ENCODE data around the gene IQGAP3.

The IQGAP3 gene

DNA sequence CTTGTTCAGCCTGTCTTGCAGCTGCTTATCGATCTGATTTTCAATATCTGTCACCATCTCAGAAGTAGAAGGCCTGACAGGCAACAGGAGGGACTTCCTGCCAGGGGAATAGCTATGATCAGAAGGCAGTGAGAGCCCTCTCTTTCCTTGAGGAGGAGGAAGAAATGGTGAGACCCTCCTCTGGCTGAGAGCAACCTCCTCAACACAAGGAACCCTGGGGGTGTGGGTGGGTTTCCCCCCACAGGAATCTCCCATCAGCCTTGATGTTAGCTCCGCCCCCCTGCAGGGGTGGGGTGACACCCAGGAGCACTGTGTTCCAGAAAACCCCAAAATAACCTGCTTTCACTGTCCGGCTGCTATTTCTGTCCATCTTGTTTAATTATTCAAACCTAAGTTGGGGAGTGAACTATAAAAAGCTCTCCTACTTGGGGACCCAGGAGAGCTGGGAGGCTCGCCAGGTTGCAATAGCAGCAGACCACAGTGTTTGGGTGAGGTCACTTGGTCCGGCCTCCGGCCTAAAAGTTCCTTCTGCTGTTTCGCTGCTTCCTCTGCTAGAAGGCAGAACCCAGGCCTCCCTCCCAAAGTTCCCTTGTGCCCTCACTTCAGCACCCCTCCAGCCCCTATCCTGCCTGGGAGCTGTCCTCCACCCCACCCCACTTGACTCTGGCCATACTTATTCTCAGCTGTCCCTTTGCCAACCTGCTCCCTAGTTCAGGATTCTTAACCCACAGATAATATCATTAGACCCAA lies 64.0 kb downstream of the IQGAP3 start:
- no peak for DNase-seq

DNA sequence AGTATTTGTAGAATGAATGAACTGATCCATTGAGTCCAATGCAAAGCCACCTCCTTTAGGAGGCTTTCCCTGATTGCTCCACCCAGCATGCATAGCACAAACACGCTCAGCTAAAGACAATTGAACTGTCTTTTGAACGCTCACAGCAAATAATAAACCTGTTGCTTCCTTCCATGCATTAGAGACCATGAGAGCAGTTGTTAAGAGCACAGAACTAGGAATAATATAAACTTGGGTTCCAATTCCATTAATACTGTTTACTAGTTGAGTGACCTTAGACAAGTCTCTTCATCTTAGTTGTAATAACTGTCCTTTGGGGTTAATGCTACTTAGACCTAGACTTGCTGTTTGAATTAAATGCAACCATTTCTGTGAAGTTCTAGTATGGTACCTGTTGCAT lies 65.9 kb downstream of the IQGAP3 start:
- no peak for DNase-seq

DNA sequence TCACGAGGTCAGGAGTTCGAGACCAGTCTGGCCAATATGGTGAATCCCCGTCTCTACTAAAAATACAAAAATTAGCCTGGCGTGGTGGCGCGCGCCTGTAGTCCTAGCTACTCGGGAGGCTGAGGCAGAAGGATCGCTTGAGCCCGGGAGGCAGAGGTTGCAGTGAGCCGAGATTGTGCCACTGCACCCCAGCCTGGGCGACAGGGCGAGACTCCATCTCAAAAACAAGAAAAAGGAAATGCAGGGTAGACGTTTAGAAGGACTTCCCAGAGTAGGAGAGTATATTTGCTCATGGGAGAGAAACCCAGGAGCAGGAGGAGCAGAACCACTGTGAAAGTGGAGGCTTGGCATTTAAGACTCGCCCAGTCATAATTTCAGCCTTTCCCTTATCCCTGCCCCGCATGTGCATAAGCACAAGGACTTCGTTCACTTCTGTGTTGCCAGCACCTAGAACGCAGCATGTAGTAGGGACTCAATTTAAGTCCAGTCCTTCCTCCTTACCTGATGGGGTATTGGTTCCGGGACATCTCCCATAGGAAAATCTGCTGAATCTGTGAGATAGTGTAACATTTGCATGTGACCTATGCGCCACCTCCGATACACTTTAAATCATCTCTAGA lies 66.6 kb downstream of the IQGAP3 start:
- DNase-seq = no peak

DNA sequence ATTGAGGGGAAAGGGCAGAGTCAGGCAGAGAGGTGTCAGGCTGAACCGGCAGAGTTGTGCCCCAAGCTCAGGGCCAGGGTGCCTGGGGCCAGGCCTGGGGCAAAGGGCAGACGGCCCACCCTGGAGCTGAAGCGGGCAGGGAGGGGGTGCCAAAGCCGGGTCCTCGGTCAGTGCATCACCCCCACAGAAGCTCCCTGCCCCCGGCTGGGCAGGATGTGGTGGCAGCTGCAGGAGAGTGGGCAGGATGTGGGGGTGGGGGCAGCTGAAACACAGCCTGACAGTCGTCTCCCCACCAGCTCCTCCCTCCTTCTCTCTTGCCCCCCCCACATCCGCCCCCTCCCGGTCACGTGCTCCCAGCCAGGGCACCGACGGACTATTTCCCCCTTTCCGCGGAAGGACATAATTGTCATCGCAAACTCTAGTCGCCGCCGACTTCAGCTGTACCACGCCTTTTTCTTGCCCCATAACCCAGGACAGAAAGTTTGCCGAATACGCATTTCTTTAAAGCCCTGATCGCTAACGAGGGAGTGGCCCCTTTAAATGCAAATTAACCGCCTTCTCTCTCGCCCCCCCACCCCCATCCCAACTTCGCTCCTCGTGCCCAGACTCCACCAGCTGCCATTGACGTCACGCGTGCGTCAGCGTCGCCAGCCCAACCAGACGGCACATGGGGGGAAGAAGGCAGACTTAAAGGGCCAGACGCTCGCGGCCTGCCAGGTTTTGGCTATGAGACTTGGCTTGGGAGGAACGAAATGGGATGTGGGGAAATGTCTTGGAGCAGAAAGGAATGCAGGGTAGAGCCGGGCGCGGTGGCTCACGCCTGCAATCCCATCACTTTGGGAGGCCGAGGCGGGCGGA lies 67.3 kb downstream of the IQGAP3 start:
- peak; percentile 98 for DNase-seq

DNA sequence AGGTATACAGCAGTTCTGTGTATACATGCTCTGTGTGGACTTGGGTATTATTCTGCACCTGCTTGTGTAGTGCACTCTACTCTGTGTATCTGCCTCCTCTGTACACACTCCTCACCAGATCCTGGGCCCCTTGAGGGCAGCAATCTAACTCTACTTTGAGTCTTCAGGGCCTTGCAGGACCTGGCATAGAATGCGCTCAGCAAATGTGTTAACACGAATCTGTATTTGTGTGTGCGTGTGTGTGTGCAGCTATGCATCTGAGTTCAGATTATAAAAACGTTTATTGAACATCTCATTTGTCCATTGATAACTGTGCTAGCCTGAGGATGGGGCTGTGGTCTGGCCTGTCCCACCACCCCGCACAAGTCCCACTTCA lies 67.9 kb downstream of the IQGAP3 start:
- peak; percentile 59 for DNase-seq

DNA sequence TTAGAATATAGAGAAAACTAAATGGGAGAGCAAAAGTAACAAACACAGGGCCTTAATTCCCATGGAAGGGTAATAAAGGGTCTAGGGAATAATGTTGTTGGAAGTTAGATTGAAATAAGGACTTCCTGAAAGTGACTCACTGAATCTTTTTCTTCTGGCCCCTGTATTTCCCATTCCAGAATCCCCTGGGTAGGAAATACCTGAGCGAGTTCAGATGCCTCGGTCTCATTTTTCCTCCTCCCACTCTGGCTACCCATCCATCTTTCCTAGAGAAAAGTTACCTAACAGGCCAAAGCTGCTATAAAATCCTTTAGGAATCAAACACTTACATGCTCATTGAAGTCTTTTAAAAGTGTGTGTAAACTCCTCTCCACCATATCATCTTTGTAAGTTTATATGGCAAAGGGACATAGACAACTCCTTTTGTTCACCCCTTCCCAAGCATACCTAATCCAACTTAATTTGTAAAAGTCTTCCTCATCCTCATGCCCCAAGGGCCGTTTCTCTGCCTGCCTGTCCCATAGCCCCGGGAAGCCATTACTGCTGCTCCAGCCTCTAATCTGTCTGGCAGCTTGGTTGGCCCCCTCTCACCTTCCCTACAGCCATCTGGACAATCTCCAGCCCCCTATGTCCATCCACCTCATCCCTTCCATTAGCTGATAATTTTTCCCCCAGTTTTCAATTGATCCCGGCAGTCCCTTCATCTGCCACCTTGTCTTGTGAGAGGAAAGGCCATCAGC lies 68.5 kb downstream of the IQGAP3 start:
- DNase-seq = no peak

DNA sequence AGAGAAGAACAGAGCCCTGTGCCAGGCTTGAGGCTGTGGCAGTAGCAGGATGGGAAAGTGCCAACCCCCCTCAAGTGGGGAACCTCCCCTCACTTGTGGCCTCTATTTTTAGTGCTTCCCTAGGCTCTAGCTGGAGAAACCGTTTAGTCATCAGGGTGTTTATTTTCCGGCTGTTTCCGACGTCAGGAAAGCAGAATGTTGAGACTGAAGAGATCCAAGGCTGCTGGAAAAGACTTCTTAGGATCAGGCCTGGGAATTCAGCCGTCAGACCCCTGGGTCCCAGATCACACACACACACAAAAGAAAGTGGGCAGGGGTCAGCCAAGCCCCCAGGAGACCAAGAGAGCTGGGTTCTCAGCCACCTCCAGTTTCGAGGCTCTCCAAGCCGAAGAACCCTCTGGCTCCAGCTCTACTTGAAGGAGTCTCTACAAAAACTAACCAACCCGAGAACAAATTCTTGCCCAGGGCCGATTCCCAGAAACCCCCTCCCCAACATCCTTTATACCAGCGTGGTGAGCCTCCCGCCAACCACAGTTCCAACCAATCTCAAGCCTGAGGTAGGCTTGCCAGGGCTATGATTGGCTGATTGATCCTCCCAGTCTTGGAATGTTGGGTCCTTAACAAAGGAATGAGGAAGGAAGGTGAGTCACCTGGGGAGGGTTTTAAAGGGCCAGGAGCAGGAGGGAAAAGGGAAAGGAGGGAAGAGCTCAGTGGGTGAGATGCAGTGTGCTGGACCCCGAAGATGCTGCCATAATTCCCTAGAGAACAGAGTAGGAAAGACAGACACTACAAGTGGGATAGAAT lies 69.3 kb downstream of the IQGAP3 start:
- DNase-seq = peak; percentile 84

DNA sequence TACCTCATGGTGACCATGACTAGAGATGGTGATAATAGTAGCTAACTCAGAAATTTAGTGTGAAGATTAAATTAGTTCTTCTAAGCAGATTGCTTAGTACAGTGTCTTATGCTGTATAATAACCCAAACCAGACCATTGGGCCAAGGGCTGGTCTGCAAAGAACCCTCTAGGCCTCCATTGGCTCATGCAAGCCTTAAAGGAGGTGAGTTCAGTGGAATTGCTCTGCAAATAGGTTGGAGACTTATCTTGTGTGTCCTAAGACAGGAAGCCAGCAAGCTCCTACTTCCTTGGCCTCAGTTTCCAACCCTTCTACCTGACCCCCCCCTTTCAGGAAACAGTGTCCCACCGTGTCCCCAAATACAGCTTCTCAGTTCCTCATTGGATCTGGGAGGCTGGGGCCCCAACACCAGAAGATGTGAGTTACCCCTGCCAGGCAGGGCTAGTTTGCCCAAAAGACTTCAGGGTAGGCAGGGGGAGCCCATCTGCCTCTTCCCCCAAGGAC lies 69.9 kb downstream of the IQGAP3 start:
- no peak for DNase-seq

DNA sequence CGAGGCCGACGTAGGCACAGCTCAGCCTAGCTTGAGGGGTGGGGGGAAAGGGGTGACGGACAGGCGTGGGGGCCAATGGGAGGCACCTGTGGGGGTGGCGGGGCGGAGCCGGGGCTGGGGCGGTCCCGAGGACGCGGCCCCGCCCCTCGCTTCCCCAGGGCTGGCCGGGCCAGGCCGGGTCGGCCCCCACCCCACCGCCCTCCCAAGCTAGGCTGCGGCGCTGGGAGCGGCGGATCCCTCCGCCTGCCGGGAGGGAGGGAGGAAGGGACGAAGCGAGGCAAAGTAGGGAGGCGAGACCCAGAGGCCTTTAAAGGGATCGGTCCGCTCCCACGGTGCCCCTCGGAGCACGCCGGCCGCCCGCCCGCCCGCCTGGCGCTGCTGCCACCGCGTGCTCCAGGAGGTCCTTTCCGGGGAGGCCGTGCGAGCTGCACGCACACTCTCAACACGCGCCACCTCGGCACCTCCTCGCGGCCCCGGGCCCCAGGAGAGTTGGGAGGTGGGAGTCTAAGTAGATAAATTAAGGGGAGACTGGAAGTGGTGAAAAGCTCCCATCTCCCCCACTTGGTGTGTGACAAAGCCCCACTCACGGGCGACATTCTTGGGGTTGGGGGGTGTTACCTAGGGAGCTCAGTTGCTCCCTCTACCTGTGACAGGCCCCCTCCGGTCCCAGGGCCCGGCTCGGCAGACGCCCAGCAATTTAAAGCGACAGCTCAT lies 71.4 kb downstream of the IQGAP3 start:
- peak; percentile 96 for DNase-seq

DNA sequence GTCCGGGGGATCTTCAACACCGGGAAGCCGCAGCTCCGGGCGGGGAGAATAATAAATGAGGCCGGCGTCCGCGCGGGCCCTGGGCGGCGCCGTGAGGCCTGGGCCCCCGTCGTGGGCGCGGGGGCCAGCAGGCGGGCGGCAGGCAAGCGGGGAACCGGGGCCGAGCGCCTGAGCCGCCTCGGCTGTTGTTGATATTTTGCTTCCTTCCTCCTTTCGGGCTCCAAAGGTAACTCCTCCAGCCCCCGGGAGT lies 71.9 kb downstream of the IQGAP3 start, which contains the start of gene MEF2D:
Gene MEF2D, minus strand, starts transcription at position 233 of the 250 bp plus-strand sequence. CDS start 17,483 bp downstream, outside the sequence.
- DNase-seq = no peak

DNA sequence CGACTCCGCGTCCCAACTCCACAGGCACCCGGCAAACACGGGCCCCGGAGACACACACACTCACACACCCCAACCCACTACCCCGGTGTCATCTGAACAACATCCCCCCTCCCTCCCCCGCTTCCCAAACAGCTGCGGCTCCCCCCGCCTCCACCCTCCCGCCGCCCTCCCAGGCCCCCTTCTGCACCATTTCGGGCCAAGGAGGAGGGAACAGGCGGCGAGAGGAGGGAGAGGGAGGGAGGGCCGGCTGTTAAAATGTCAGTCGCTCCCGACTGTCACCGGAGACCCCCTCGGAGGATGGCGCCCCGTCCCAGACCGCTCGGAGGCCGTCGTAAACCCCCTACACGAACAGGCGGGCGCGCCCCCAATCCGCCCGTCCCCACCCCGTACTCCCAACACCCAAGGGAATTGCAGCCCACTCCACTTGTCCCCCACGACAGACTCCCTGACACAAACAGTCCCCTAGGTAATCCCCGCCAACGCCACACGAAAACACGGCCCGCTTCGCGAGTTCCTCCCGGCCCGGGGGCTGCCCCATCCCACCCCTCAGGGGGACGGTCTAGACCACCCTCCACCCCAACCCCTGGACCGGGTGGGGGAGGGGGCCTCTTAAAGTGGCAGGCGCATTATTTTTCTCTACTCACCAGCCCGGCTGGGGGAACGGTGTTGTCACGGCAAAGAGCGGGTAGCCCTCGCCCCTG lies 72.4 kb downstream of the IQGAP3 start:
- DNase-seq = no peak

DNA sequence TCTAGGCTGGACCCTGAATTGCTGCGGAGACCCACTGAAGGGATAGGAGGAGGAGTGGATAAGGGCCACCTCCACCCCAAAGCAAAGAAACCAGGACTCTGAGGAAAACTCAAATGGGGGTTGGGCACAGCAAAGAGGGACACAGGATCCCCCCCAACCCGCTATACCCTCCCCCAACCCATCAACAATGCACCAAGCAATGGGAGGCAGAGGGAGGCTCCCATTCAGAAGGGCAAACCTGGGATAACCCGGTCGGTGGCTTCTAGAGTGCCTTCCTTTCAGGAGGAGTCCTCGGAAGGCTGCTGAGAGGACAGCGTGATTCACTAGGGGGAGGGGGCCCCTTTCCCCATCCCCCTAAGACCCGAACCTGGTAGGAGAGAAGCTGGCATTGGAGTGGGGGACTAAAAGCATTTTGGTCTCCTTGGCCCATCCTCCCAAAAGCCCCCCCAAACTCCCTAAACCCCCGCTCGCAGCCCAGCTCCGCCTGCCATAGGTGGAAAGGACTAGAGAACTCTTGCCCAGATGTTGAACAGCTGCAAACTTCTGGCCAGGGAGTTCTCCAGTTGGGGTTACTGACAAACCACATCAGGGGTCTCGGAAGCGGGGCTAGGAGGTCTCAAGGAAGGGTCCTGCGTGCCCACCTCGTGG lies 73.0 kb downstream of the IQGAP3 start:
- DNase-seq = no peak

DNA sequence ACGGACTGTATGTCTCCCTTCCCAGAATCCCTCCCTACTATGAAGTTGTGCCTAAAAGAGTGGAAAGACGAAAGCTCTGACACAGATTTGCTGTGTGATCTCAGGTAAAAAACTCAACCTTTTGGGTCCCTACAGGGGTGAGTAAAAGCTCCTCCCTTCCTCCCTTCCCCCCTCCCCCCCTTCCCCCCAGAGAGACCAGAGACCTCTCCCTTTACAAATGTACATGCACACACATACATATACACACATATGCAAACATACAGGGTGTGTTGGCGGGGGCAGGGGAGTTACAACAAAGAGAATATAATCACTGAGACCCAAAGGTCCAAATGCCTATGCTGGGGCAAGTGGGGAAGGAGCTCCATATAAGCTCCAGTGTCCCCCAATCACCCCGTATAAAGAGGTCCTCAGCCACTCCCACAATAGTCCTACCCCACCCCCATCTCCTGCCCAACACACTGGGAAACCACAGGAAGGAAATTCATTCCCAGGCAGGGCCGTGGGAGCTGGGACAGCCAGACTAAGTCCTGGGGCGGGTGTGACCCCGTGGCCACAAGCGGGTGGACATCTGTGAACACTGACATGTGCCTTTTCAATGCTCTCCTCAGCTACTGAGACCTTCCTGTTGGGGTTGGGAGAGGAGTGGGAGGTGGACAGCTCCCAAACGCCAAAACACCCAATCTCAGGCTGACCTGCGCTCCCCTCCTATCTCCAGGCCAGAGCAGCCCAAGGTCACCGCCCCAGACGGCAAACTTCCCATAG lies 73.8 kb downstream of the IQGAP3 start:
- DNase-seq = no peak

DNA sequence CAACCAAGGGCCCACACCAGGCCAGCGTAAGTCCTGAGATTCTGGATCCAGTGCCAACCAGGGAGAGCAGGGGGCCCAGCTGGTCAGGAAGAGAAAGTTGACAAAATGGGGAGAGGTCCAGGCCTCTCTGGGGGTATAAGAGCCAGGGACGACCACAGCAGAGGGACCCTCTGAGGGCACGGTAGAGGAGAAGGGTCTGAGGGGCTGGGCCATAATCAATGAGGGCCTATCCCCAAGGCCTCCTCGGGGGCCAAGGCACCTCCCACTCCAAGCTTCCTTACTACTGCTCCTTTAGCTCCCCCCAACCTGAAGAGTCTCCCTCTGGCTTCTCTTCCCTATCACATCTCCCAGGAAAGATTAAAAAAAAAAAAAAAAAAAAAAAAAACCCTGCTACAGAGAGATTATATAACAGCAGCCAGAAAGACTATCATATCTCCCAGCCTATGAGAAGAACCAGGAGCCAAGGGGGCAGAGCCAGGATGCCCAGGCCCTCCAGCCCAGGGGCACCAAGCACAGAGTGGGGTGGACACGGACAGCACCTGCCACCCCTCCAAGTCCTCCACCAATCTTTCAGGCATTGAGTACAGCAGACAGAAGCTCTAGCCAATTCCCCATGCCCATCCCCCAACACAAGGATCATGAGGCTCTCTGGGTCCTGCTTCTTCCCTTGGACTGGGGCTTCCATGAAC lies 74.5 kb downstream of the IQGAP3 start:
- DNase-seq = no peak

DNA sequence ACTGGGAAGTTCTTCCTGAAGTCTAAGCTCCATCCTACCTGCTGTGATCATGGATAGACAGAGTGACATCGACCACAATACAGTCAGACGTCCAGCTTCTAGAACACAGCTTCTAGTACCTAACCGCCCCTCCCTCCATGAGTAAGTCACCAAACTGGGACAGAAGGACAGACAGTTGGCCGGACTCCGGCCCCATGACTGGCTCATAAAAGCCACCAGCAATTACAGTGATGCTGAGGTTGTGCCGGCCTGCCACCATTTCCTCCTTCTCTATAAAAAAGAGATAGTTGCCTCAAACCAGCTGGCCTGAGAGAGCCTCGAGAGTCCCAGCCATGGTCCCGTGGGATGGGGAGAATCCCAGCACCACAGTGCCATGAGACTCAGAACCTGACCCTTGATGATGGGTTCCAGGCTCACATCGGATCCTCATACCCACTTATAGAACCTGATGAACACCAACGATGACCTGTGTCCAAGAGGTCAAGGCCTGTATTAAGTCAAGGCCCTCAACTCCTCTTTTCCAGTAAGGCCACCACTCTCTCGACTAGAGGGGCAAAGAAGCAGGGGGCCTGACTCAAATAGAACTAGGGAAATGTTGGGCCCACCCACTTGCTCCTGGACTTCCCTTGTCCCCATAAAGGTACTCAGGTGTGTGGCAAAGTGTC lies 75.2 kb downstream of the IQGAP3 start:
- no peak for DNase-seq

DNA sequence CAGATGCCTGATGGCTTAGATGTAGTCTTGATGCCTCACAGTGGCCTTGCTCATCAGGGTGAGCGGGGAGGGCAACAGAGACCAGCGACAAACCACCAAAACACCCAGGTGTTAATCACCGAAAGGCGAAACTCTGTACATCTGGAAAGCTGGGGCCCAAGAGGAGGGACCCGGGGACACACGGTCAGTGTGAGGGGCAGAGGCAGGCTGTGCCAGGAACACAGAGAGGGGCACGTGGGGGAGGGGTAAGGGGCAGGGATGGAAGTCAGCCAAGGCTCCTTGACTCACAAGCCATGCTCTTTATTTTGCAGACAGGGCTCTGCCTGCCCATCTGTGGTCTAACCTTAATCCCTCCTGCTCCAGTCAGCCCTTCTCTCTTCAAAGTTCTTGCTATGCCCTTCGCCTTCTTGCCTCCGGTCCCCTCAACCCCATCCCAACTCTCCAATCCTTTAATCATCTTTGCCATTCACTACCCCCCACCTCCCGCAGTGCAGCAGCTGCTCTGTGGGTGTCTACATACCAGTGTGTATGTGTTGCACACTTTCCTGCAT lies 76.1 kb downstream of the IQGAP3 start:
- DNase-seq = no peak

DNA sequence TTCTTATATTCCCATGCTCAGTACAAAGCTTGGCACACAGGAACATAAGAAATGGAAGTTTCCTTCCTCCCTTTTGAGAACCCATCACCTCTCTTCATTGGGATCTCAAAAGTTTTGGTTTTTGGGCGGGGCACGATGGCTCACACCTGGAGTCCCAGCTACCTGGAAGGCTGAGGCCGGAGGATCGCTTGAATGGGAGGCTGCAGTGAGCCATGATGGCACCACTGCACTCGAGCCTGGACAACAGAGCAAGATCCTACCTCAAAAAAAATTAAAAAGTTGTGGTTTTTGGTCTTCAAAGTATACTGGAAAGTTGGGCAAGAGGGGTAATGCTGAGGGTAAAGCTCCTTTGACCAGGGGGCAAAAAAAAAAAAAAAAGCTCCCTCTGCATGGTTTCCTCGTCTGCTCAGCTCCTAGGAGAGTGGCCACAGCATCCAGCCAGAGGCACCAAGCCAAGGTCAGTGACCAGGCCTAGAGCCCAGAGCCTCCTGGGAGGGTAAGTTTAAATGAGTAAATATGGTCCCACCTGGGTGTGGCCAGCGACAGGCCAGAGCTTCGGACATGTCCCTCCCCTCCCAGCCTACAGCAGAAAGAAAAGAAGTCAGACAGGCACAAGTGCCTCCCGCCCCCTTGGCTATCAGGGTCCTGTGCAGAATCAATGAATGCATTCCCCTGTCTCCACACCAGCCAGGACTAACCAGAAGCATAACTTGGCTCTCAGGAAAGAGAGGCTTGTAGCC lies 76.8 kb downstream of the IQGAP3 start:
- no peak for DNase-seq

All from GDM1 (cell line).